Astrocyte (in vitro differentiated cells and primary cell): ENCODE results near the gene FOXM1. TPM values are rescaled to one million over a fixed set of nuclear protein-coding genes. Genes with fewer than 3 reads are reported as not detected.
"Not testable (repeated sequence)": the region's sequence is repeated elsewhere in the genome, so short reads cannot be mapped to it uniquely, and the experiment has no call there.

Experiments used
- DNase-seq: peaks from one replicate; pipeline ENCODE4 v3.0.0-alpha.2; 2010; ENCODE audit warnings: low read depth
- FAIRE-seq: peaks from 2 replicates; lab custom pipeline; 2011; peaks lifted over from hg19 to GRCh38; lab: Jason Lieb, UNC
- H2AFZ ChIP-seq: 2 replicates; pipeline ENCODE4 v1.6.0; 2012; ENCODE audit warnings: low read depth, low read length, inconsistent platforms
- H3K27ac ChIP-seq: 2 replicates; pipeline ENCODE4 v1.5.1; 2011; ENCODE audit warnings: low read depth, low read length, inconsistent platforms
- H3K27me3 ChIP-seq: 2 replicates; pipeline ENCODE4 v1.6.0; 2011; ENCODE audit warnings: low read length, inconsistent platforms; ENCODE audit not compliant: insufficient read depth
- H3K36me3 ChIP-seq: 2 replicates; pipeline ENCODE4 v1.5.1; 2011; ENCODE audit warnings: low read length, inconsistent platforms; ENCODE audit not compliant: insufficient read depth
- H3K4me1 ChIP-seq: 2 replicates; pipeline ENCODE4 v1.5.1; 2011; ENCODE audit warnings: low read length, inconsistent platforms; ENCODE audit not compliant: insufficient read depth
- H3K4me2 ChIP-seq: 2 replicates; pipeline ENCODE4 v1.6.0; 2012; ENCODE audit warnings: low read length, inconsistent platforms
- H3K4me3 ChIP-seq: 2 replicates; pipeline ENCODE4 v1.5.1; 2011; ENCODE audit warnings: low read depth, mild to moderate bottlenecking, low read length, inconsistent platforms; ENCODE audit not compliant: insufficient read depth
- H3K79me2 ChIP-seq: 2 replicates; pipeline ENCODE4 v1.6.0; 2012; ENCODE audit warnings: mild to moderate bottlenecking, low read length, inconsistent platforms; ENCODE audit not compliant: insufficient read depth
- H3K9ac ChIP-seq: 2 replicates; pipeline ENCODE4 v1.6.0; 2012; ENCODE audit warnings: mild to moderate bottlenecking, low read length, inconsistent platforms
- H3K9me3 ChIP-seq: 2 replicates; pipeline ENCODE4 v1.5.1; 2012; ENCODE audit warnings: low read depth, mild to moderate bottlenecking, low read length, inconsistent platforms; ENCODE audit not compliant: insufficient read depth
- H4K20me1 ChIP-seq: 2 replicates; pipeline ENCODE4 v1.6.0; 2012; ENCODE audit warnings: low read length, inconsistent platforms; ENCODE audit not compliant: insufficient read depth
- H3K27ac Mint-ChIP-seq: one replicate; pipeline ENCODE4 v1.8.0; 2021; ENCODE audit warnings: mild to moderate bottlenecking, mixed read lengths; ENCODE audit not compliant: unreplicated experiment
- H3K27me3 Mint-ChIP-seq: one replicate; pipeline ENCODE4 v1.8.0; 2021; ENCODE audit warnings: low read depth, mixed read lengths; ENCODE audit not compliant: unreplicated experiment
- H3K36me3 Mint-ChIP-seq: one replicate; pipeline ENCODE4 v1.8.0; 2021; ENCODE audit warnings: low read depth, mixed read lengths; ENCODE audit not compliant: unreplicated experiment
- H3K4me1 Mint-ChIP-seq: one replicate; pipeline ENCODE4 v1.8.0; 2021; ENCODE audit warnings: low read depth, mixed read lengths; ENCODE audit not compliant: unreplicated experiment
- H3K4me3 Mint-ChIP-seq: one replicate; pipeline ENCODE4 v1.8.0; 2021; ENCODE audit warnings: mild to moderate bottlenecking, moderate library complexity, mixed read lengths; ENCODE audit not compliant: unreplicated experiment
- H3K9me3 Mint-ChIP-seq: one replicate; pipeline ENCODE4 v1.8.0; 2021; ENCODE audit warnings: mild to moderate bottlenecking, mixed read lengths; ENCODE audit not compliant: unreplicated experiment
- EZH2 ChIP-seq: IDR thresholded peaks from 2 replicates; pipeline ENCODE4 v1.6.1; 2012; ENCODE audit warnings: mild to moderate bottlenecking, low read length, inconsistent platforms; ENCODE audit not compliant: insufficient read depth
- total RNA-seq: library from RNA; stranded (reverse); gene quantifications from 2 replicates; pipeline ENCODE4 v1.2.1, GENCODE V29; 2021
- TF ChIP-seq, protein P1 (sequence below): IDR thresholded peaks from 2 replicates; pipeline ENCODE4 v1.5.1; 2011; ENCODE audit warnings: low read depth, mild to moderate bottlenecking, inconsistent platforms, low read length, moderate library complexity; ENCODE audit not compliant: insufficient read depth

The FOXM1 gene
- total RNA-seq, 1 donor from 2014 or later = 7.1 TPM

DNA sequence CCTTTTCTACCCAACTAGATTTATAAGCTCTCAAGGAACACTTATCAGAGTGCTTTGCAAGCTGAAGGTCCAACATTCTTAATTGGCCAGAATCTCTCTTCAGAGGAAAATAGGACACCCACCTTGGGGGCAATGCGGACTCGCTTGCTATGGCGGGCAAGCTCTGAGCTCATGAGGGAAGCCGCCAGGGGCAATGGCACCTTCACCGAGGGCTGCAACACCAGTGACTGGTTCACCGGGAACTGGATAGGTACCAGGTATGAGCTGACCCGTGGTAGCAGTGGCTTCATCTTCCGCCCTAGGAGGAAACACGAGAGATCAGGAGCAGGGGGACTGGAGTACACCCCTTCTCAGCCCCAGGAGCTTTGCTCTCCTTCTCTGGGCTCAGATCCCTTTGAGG lies 12.8 kb downstream of the FOXM1 start:
- DNase-seq = no peak
- no peak overlapping the region for H3K27ac ChIP-seq
- H3K4me1 ChIP-seq = no peaks in the 10 kb centered on the region
- H4K20me1 ChIP-seq = no peaks in the 10 kb centered on the region
- no peaks in the 10 kb centered on the region for H3K79me2 ChIP-seq
- H3K9ac ChIP-seq = no peak overlapping the region
- Mint-ChIP-seq H3K4me1 (peaks cover 5% of the 10 kb centered on the region), H3K27me3 (no peaks in the 10 kb centered on the region), H3K4me3 (no peak overlapping the region), H3K27ac (no peak overlapping the region), H3K9me3 (no peaks in the 10 kb centered on the region), H3K36me3 (no peaks in the 10 kb centered on the region)
- no peaks in the 10 kb centered on the region for H3K9me3 ChIP-seq
- no peak overlapping the region for H3K4me3 ChIP-seq
- TF ChIP-seq, protein P1, sequence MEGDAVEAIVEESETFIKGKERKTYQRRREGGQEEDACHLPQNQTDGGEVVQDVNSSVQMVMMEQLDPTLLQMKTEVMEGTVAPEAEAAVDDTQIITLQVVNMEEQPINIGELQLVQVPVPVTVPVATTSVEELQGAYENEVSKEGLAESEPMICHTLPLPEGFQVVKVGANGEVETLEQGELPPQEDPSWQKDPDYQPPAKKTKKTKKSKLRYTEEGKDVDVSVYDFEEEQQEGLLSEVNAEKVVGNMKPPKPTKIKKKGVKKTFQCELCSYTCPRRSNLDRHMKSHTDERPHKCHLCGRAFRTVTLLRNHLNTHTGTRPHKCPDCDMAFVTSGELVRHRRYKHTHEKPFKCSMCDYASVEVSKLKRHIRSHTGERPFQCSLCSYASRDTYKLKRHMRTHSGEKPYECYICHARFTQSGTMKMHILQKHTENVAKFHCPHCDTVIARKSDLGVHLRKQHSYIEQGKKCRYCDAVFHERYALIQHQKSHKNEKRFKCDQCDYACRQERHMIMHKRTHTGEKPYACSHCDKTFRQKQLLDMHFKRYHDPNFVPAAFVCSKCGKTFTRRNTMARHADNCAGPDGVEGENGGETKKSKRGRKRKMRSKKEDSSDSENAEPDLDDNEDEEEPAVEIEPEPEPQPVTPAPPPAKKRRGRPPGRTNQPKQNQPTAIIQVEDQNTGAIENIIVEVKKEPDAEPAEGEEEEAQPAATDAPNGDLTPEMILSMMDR = no peak
- TF ChIP-seq EZH2 = no peak
- H2AFZ ChIP-seq = no peak overlapping the region
- no peaks in the 10 kb centered on the region for H3K27me3 ChIP-seq
- peaks cover 23% of the 10 kb centered on the region for H3K36me3 ChIP-seq
- FAIRE-seq = no peak
- H3K4me2 ChIP-seq = no peak overlapping the region

DNA sequence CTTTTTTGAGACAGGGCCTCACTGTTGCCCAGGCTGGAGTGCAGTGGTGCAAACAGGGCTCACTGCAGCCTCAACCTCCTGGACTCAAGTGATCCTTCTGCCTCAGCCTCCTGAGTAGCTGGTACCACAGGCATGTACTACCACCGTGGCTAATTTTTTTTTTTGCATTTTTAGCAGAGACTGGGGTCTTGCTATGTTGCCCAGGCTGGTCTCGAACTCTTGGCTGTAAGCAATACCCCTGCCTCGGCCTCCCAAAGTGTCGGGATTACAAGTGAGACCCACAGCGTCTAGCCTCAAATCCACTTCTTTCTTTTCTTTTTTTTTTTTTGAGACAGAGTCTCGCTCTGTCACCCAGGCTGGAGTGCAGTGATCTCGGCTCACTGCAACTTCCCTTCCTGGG lies 13.6 kb downstream of the FOXM1 start:
- not testable (repeated sequence) for H2AFZ ChIP-seq, DNase-seq, H3K4me3 ChIP-seq, H3K27me3 ChIP-seq, FAIRE-seq, H3K9me3 Mint-ChIP-seq, H3K27me3 Mint-ChIP-seq, H3K79me2 ChIP-seq, H3K4me3 Mint-ChIP-seq, H4K20me1 ChIP-seq, H3K9me3 ChIP-seq, H3K27ac Mint-ChIP-seq, H3K27ac ChIP-seq, H3K4me1 ChIP-seq, H3K4me1 Mint-ChIP-seq, H3K4me2 ChIP-seq, H3K36me3 Mint-ChIP-seq, H3K9ac ChIP-seq
- peaks cover 23% of the 10 kb centered on the region for H3K36me3 ChIP-seq

DNA sequence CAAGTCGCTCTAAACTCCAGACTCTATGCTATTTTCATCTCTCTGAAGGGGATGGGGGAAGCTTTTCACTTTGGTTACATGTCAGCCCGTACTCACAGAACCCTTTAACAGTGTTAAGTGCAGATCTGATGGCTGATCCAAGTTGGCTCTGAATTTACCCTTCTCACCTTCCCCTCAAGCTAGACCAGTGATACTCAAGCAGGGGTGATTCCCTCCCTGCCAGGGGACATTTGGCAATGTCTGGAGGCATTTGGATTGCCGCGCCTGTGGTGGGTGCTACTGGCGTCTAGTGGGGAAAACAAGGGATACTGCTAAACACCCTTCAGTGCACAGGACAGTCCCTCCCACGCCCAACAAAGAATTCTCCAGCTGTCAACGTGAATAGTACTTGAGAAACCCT lies 14.1 kb downstream of the FOXM1 start:
- Mint-ChIP-seq H3K9me3 (no peaks in the 10 kb centered on the region), H3K36me3 (no peaks in the 10 kb centered on the region), H3K27me3 (peaks cover 2% of the 10 kb centered on the region), H3K4me1 (peaks cover 2% of the 10 kb centered on the region), H3K4me3 (no peak overlapping the region), H3K27ac (no peak overlapping the region)
- H3K27ac ChIP-seq = no peak overlapping the region
- H3K79me2 ChIP-seq = no peaks in the 10 kb centered on the region
- no peak overlapping the region for H2AFZ ChIP-seq
- H3K4me1 ChIP-seq = no peaks in the 10 kb centered on the region
- peaks cover 20% of the 10 kb centered on the region for H3K36me3 ChIP-seq
- H3K4me2 ChIP-seq = no peak overlapping the region
- H3K9me3 ChIP-seq = no peaks in the 10 kb centered on the region
- DNase-seq = no peak
- no peak overlapping the region for H3K9ac ChIP-seq
- no peaks in the 10 kb centered on the region for H4K20me1 ChIP-seq
- no peak for FAIRE-seq
- H3K27me3 ChIP-seq = no peaks in the 10 kb centered on the region
- no peak overlapping the region for H3K4me3 ChIP-seq
- TF ChIP-seq, protein P1 = no peak
